GM21737 (cell line): Measurements from ENCODE around the gene FAM13C.
"Not testable (repeated sequence)": the region's sequence is repeated elsewhere in the genome, so short reads cannot be mapped to it uniquely, and the experiment has no call there.

Experiments
- ATAC-seq: cut with Tn5 transposase; IDR thresholded peaks from one replicate; pipeline ENCODE4 v1.9.1; 2021; ENCODE audit warnings: mild to moderate bottlenecking, moderate library complexity; ENCODE audit not compliant: unreplicated experiment

The FAM13C gene

GRCh38 chr10:59239108-59239507, 123.2 kb downstream of the FAM13C start:
- not testable (repeated sequence) for ATAC-seq

GRCh38 chr10:59237775-59238174, 124.6 kb downstream of the FAM13C start:
- no peak for ATAC-seq

DNA sequence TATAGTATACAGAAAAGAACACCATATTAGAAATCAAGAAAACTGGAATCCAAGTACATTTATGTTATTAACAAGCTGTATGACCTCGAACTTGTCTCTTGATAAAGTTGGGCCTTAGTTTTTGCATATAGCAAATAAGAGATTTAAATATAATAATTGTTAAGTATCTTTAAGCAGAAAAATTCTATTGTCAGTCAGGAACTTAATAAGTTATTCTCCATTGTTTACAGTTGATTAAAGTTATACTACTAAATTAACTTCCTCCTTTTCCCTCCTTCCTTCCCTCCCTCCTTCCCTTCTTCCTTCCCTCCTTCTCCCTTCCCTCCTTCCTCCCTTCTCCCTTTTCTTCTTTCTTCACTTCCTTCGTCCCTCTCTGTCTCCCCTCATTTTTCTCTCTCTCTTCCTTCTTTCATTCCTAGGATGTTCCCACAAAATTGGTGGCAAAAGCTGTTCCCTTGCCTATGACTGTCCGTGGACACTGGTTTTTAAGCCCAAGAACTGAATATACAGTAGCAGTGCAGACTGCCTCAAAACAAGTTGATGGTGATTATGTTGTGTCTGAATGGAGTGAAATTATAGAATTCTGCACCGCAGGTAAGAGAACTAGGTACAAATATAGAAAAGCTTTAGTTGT, 126.2 kb downstream of the FAM13C start:
- no peak for ATAC-seq

DNA sequence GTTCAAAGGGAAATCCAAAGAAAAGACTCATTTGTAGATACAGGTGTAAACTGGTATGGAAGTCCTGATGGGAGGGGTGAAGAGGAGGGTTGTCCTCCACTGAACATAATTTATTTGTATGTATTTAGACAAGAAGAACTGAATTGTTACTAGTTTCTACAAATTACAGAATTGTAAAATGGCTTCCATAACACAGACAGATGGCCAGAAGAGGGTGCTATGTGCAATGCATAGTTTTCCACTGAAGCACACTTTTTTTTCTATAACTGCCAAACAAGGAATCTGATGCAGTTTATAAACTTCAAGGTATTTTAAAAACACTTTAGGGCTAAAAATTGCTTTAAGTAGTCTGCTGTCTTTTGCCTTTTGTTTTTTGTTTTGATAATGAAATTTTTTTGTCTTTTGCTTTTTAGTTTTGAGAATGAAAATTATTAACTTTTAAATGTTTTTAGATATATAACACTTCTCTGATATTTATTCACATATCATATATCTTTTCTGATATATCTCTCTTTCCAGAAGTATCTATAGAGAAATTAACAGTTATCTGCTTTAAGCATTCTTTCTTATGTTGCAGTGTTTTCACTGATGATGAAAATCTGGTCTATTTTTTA, 127.4 kb downstream of the FAM13C start:
- ATAC-seq = no peak

DNA sequence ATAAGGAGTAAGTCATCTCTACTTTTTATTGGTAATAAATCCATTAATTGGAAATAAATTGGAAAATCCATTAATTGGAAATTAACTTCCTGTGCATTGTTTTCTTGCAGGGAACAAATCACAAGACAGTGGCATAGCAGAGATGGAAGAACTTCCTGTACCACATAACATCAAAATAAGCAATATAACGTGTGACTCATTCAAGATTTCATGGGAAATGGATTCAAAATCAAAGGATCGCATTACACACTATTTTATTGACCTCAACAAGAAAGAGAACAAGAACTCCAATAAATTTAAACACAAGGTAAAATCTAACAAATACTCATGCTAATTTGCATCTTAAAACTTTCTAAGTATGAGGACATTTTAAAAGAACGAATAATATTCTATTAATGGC, 128.2 kb downstream of the FAM13C start:
- no peak for ATAC-seq

- no peak for ATAC-seq
These were observed 132.9 kb downstream of the FAM13C start for GRCh38 chr10:59229441-59229840.

- no peak for ATAC-seq
These were observed 135.1 kb downstream of the FAM13C start for GRCh38 chr10:59227136-59227673.

DNA sequence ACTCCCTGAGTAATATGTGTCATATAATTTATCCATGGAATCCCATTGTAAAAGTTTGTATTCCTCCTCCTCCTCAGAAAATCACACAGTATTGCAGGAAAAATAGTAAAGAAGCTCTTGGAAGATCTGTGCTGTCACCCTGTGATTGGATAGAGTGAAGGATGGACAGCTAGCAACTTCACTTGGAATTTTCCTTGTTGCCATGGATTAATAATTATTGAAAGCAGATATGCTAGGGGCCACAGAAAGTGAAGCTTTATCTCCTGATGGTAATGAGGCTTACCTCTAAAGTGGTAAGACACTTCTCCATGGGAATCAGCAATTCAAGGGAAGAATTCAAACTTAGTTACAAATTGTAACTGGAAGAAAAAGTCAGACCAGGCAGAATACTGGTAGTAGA, 137.1 kb downstream of the FAM13C start:
- ATAC-seq = no peak

GRCh38 chr10:59223597-59223996, 138.8 kb downstream of the FAM13C start:
- ATAC-seq = not testable (repeated sequence)

GRCh38 chr10:59222788-59223187, 139.6 kb downstream of the FAM13C start:
- ATAC-seq = no peak

DNA sequence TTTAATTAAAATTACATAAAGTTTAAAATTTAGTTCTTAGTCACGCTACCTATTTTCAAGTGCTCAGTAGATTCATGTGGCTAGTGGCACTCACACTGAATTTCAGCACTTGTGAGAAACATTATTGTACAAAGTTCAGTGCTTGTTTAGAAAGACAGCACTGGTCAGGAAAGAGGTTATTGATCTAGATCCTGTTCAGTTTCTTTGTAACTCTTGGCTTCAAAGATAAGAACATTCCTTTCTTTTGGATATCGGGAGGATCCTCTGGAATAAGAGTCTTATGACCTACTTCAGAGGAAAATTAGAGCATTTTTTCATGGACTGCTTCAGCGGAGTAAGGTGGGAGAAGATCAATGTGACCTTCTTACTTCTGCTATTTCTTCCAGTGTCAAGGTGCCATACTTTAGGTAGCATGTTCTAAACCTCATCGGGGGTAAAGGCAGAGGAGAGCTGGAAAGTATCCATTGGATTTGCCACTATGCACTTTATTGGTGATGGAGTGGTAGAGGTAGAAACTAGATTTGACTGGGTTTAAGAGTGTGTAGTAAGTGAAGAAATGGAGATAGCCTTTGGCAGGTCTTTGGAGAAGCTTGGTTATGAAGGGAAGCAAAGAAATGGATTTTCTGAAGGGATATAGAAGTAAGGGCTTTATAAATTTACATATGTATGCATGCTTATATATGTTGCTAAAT, 146.0 kb downstream of the FAM13C start:
- ATAC-seq = no peak

- ATAC-seq = no peak
These were observed 148.2 kb downstream of the FAM13C start for GRCh38 chr10:59214160-59214559.

DNA sequence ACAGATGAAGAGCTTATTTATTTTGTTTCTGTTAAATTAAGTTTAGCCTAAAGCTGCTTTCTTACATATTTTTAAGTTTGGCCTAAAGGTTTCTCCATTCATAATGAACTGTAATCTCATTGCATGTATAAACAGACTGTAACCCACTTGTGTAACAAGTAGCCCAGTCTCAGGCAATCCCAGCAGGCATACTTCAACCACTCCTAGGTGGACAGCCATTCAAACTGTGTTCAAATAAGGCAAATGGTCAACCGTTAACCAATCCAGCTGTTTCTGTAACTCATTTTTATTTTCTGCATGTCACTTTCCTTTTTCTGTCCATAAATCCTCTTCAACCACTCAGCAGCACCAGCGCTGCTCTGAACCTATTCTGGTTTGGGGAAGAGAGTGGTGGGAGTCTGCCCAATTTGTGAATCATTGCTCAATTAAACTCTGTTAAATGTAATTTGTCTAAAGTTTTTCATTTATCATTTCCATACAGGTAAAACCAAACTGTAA, 150.0 kb downstream of the FAM13C start:
- ATAC-seq = no peak

DNA sequence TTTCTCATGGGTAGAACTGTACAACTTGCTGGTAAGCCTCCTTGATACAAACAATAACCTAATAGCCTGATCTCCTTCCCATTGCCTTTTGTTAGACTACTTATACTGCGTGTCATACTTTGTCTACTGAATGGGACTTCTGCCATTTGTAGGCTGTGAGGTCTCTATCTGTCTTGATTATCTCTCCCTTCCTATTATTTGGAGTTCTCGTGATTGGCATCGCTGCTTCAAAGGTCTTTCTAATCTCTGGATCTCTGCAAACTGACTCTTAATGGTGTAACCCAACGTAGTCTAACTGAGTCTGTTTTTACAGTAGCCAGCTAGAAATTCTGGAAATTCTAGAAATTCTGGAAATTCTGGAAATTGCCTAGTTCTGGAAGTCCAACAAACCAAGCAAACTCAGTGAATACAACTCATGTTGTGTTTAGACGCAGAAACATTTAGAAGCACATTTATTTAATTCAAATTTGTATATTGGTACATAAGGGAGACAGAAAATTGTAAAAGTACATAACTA, 156.1 kb downstream of the FAM13C start:
- ATAC-seq = no peak
